Endothelial cell of umbilical vein (primary cell): ENCODE results near the gene CTSW. TPM values are rescaled to one million over a fixed set of nuclear protein-coding genes. Genes with fewer than 3 reads are reported as not detected.

Source experiments
- BruUV-seq: library from RNA; stranded (reverse); fragments of 400-500 nt; replicated peaks from 2 replicates; lab custom pipeline; 2021; lab: Mats Ljungman, UMichigan
- CTCF ChIA-PET: fragments of 300-600, 350-600 bp; sonication (Branson Sonifier 250); formaldehyde crosslinking; loops from one replicate; lab custom pipeline; 2021; ENCODE audit warnings: antibody characterized with exemption, inconsistent platforms; lab: Charles Lee
- POLR2A ChIA-PET: fragments of 300-600, 350-600 bp; sonication (Branson Sonifier 250); formaldehyde crosslinking; loops from one replicate; lab custom pipeline; 2021; ENCODE audit warnings: antibody characterized with exemption, inconsistent platforms; lab: Charles Lee
- DNase-seq: peaks from one replicate; pipeline ENCODE4 v3.0.0-alpha.2; 2011; ENCODE audit warnings: low read depth, low spot score
- FAIRE-seq: peaks from 2 replicates; lab custom pipeline; 2011; peaks lifted over from hg19 to GRCh38; lab: Jason Lieb, UNC
- H2AFZ ChIP-seq: 2 replicates; pipeline ENCODE4 v1.6.0; 2012; ENCODE audit warnings: low read depth, low read length, control low read depth, inconsistent platforms
- H3K27ac ChIP-seq: 2 replicates; pipeline ENCODE4 v1.5.1; 2011; ENCODE audit warnings: low read depth, mild to moderate bottlenecking, control low read depth, low read length, moderate library complexity; ENCODE audit not compliant: insufficient read depth
- H3K27me3 ChIP-seq, 2 experiments: 2 replicates each; pipeline versions ENCODE4 v1.6.0 to v1.6.1; 2011; ENCODE audit warnings: low read length in 2 of 2, mixed read lengths in 1 of 2; ENCODE audit not compliant: control insufficient read depth in 2 of 2, insufficient read depth in 2 of 2
- H3K36me3 ChIP-seq, 2 experiments: 2 replicates in 1 of 2; 3 replicates in 1 of 2; pipeline ENCODE4 v1.5.1; 2011; ENCODE audit warnings: low read length in 2 of 2, mild to moderate bottlenecking in 1 of 2, moderate library complexity in 1 of 2; ENCODE audit not compliant: control insufficient read depth in 2 of 2, insufficient read depth in 2 of 2; ENCODE audit errors: extremely low read depth in 1 of 2
- H3K4me1 ChIP-seq: 3 replicates; pipeline ENCODE4 v1.5.1; 2011; ENCODE audit warnings: mild to moderate bottlenecking, low read length; ENCODE audit not compliant: control insufficient read depth, insufficient read depth; ENCODE audit errors: extremely low read depth
- H3K4me2 ChIP-seq: 2 replicates; pipeline ENCODE4 v1.6.1; 2011; ENCODE audit warnings: low read length, control low read depth, mixed read lengths; ENCODE audit not compliant: insufficient read depth
- H3K4me3 ChIP-seq, 3 experiments: fragments of 200-600 bp in 1 of 3; sonication (generic), shearing (Covaris generic) in 1 of 3; replicated peaks in 1 of 3; 2 replicates each; pipeline ENCODE4 v1.5.1; 2011 to 2016; ENCODE audit warnings: control low read depth in 3 of 3, low read length in 3 of 3, mild to moderate bottlenecking in 2 of 3, inconsistent platforms in 1 of 3, low read depth in 1 of 3, moderate library complexity in 1 of 3; ENCODE audit not compliant: insufficient read depth in 1 of 3
- H3K79me2 ChIP-seq: 2 replicates; pipeline ENCODE4 v1.6.0; 2012; ENCODE audit warnings: low read length, inconsistent platforms; ENCODE audit not compliant: control insufficient read depth, insufficient read depth
- H3K9ac ChIP-seq: replicated peaks from 2 replicates; pipeline ENCODE3; 2011; ENCODE audit warnings: low read length, control low read depth; ENCODE audit not compliant: insufficient read depth; ENCODE audit errors: extremely low read depth
- H3K9me1 ChIP-seq: replicated peaks from 3 replicates; pipeline ENCODE4 v1.6.0; 2011; ENCODE audit warnings: mild to moderate bottlenecking, low read length; ENCODE audit not compliant: control insufficient read depth, insufficient read depth; ENCODE audit errors: extremely low read depth
- H3K9me3 ChIP-seq: replicated peaks from 2 replicates; pipeline ENCODE4 v1.5.1; 2012; ENCODE audit warnings: low read length, inconsistent platforms; ENCODE audit not compliant: control insufficient read depth, insufficient read depth
- H4K20me1 ChIP-seq: replicated peaks from 2 replicates; pipeline ENCODE3; 2011; ENCODE audit warnings: mild to moderate bottlenecking, low read length; ENCODE audit not compliant: control insufficient read depth, insufficient read depth; ENCODE audit errors: extremely low read depth
- CTCF ChIP-seq, 2 donors: IDR thresholded peaks; 1 replicate in 1 of 2; 2 replicates in 1 of 2; pipeline ENCODE4 v1.5.1; 2011; ENCODE audit warnings: low read length in 2 of 2, mild to moderate bottlenecking in 2 of 2, moderate library complexity in 2 of 2, control low read depth in 1 of 2, inconsistent platforms in 1 of 2, low read depth in 1 of 2; ENCODE audit not compliant: insufficient read depth in 1 of 2; ENCODE audit errors: extremely low read depth in 1 of 2
- EZH2 ChIP-seq: IDR thresholded peaks from 2 replicates; pipeline ENCODE4 v1.6.1; 2012; ENCODE audit warnings: borderline replicate concordance, low read depth, mild to moderate bottlenecking, moderate library complexity, low read length, inconsistent platforms; ENCODE audit not compliant: severe bottlenecking
- FOS ChIP-seq: IDR thresholded peaks from 2 replicates; pipeline ENCODE4 v1.6.1; 2011; ENCODE audit warnings: mild to moderate bottlenecking, low read length, moderate library complexity, borderline replicate concordance; ENCODE audit not compliant: insufficient read depth
- GATA2 ChIP-seq: IDR thresholded peaks from 2 replicates; pipeline ENCODE4 v1.7.0; 2011; ENCODE audit warnings: low read depth, mild to moderate bottlenecking, moderate library complexity, mixed read lengths, low read length; ENCODE audit not compliant: insufficient read length, insufficient read depth
- JUN ChIP-seq: IDR thresholded peaks from 2 replicates; pipeline ENCODE4 v1.6.1; 2011; ENCODE audit warnings: borderline replicate concordance, low read depth; ENCODE audit not compliant: insufficient read length, insufficient read depth
- MAX ChIP-seq: IDR thresholded peaks from 2 replicates; pipeline ENCODE4 v1.6.1; 2011; ENCODE audit not compliant: insufficient read depth, insufficient read length
- MYC ChIP-seq: IDR thresholded peaks from one replicate; pipeline ENCODE4 v1.6.1; 2011; ENCODE audit warnings: mild to moderate bottlenecking, low read depth, low read length
- POLR2A ChIP-seq: IDR thresholded peaks from 2 replicates; pipeline ENCODE4 v1.6.1; 2012; ENCODE audit warnings: low read depth, mild to moderate bottlenecking, control low read depth, low read length
- POLR2AphosphoS5 ChIP-seq: IDR thresholded peaks from 2 replicates; pipeline ENCODE4 v1.6.1; 2012; ENCODE audit warnings: low read depth, mild to moderate bottlenecking, control low read depth, low read length, moderate library complexity; ENCODE audit not compliant: insufficient read depth
- dilution Hi-C: fragments of 300-500 bp; cut with MboI; formaldehyde crosslinking; loops from one replicate; pipeline ENCODE4 v1.15.0; 2019; ENCODE audit warnings: low sequenced_read_pairs; ENCODE audit not compliant: extremely low pct_ligation_motif_present
- intact Hi-C: fragments of 100-400 bp; cut with micrococcal nuclease; formaldehyde crosslinking; loops from one replicate; pipeline ENCODE4 v1.10.0; 2022
- polyA plus RNA-seq, 4 experiments: library from polyadenylated mRNA; depleted of rRNA in 3 of 4; stranded (reverse) in 3 of 4; unstranded in 1 of 4; fragments of >200 nt; gene quantifications; 2 replicates each; pipeline versions ENCODE4 v1.2.1 to v1.2.3, GENCODE V29; 2011 to 2012; ENCODE audit warnings: missing spikeins in 1 of 4
- total RNA-seq: library from RNA; stranded (reverse); gene quantifications from 2 replicates; pipeline ENCODE4 v1.2.3, GENCODE V29; 2021

Gene CTSW
- total and polyA plus RNA-seq, 2 donors (not counting 3 experiments of a cell fraction or from before 2014, with no cell fraction given), result not detected

DNA sequence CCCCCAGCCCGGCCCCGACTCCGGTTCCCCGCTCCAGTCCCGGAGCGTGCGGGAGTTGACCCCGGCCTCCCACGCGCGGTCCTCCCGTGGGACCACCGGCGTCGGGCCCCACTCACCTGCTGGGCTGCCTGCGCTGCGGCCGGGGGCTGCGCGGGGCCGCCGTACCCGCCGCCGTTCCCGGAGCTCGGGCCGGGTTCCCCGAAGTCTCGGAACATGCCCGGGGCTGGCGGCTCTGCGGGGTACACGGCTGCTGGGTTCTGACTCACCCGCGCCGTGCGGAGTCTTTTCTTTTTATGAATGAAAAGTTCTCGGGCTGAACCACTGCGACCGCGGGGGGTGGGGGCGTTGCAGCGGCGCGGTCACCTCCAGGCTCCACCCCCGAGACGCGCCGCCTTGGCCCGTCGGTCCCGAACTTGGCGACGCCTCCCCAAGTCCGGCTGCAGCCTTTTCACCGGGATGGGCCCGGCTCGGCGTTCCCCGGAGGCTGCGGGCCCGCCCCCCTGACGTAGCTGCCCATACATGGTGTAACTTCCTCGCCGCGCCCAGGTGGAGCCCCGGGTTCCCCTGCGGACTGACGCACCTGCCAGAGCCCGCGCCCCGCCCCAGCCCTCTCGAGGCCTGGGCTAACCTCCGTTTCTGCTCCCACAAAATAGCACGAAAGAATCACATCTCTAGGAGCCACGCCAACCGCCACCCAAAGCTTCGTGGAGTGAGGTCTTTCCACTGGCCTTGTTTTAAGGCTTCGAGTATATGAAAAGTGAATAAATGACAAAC is 20.7 kb downstream of the CTSW start, which contains the start of gene FOSL1:
Gene FOSL1, minus strand, starts transcription at position 264 of the 774 bp plus-strand sequence. Its CDS starts 49 bp downstream, at position 215.
- ChIA-PET POLR2A (interaction anchor here (0.8 to 4.2 kb wide), 6 partner anchors 9 to 18 kb away, joined by 4 to 29 read pairs (median 6); partner anchors contain the start of genes CCDC85B and FIBP), CTCF (interaction anchor here (1.0 to 6.2 kb wide), 4 partner anchors 10 to 16 kb away, joined by 4 to 69 read pairs (median 15); partner anchors contain the start of genes CCDC85B and FIBP)
- Histone ChIP-seq H3K36me3 (peaks cover 5 to 6% of the 10 kb centered on the region in 2 experiments), H3K9ac (peak within 1 kb of the TSS; percentile 99), H3K9me1 (no peaks in the 10 kb centered on the region), H3K4me2 (peak within 1 kb of the TSS; percentile 56), H3K9me3 (no peaks in the 10 kb centered on the region), H3K27ac (peak within 1 kb of the TSS; percentile 87), H3K4me3 (peak within 1 kb of the TSS; percentile 58 to 79 (median 69)), H4K20me1 (no peaks in the 10 kb centered on the region), H2AFZ (peak within 1 kb of the TSS; percentile 7), H3K27me3 (no peaks in the 10 kb centered on the region), H3K4me1 (peaks cover 40% of the 10 kb centered on the region), H3K79me2 (peaks cover 47% of the 10 kb centered on the region)
- DNase-seq (peak; percentile 94), FAIRE-seq (peak; percentile 94)
- BruUV-seq, result no TSS peak
- dilution Hi-C loops (no loop called here), intact Hi-C loops (loop anchor here (1.0 kb wide), 1 partner anchor 15 kb away; no protein-coding TSS in a partner anchor)
- TF ChIP-seq GATA2, result no peak
- TF ChIP-seq POLR2AphosphoS5, result peak; percentile 100
- TF ChIP-seq FOS, result peak; percentile 82
- TF ChIP-seq POLR2A, result peak; percentile 99

DNA sequence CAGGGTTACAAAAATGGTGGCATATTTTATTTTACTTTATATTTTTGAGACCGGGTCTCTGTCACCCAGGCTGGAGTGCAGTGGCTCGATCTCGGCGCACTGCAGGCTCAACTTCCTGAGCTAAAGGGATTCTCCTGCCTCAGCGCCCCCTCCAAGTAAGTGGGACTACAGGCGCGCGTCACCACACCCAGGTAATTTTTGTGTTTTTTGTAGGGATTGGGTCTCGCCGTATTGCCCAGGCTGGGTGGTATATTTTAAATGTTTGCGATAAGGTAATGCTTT is 21.2 kb downstream of the CTSW start:
- ChIA-PET POLR2A (interaction anchor here (0.8 to 4.2 kb wide), 7 partner anchors 10 to 17 kb away, joined by 4 to 29 read pairs (median 6); partner anchors contain the start of genes CCDC85B and FIBP), CTCF (interaction anchor here (1.0 to 6.2 kb wide), 4 partner anchors 11 to 16 kb away, joined by 4 to 69 read pairs (median 15); partner anchors contain the start of genes CCDC85B and FIBP)
- Histone ChIP-seq H3K9ac (peak overlapping the region; percentile 48), H4K20me1 (no peaks in the 10 kb centered on the region), H3K27ac (peak overlapping the region; percentile 50), H3K9me1 (no peaks in the 10 kb centered on the region), H3K9me3 (no peaks in the 10 kb centered on the region), H2AFZ (no peak overlapping the region), H3K79me2 (peaks cover 41% of the 10 kb centered on the region), H3K36me3 (peaks cover 1 to 2% of the 10 kb centered on the region in 2 experiments), H3K27me3 (no peaks in the 10 kb centered on the region), H3K4me1 (peaks cover 34% of the 10 kb centered on the region), H3K4me2 (peak overlapping the region; percentile 56), H3K4me3 (no peak overlapping the region)
- DNase-seq (no peak), FAIRE-seq (no peak)
- TF ChIP-seq MYC (no peak), MAX (no peak), POLR2A (no peak), GATA2 (no peak), FOS (no peak), EZH2 (no peak), JUN (no peak), CTCF (IDR thresholded peaks at IDR 0.05; ENCODE audit: extremely low read depth in 1 of 2, insufficient read depth in 1 of 2, low read depth in 1 of 2, low read length in 2 of 2) (no peak), POLR2AphosphoS5 (no peak)
- intact Hi-C loops, result loop anchor here (1.0 kb wide), 1 partner anchor 14 kb away; no protein-coding TSS in a partner anchor
- BruUV-seq, result no TSS peak
- dilution Hi-C loops, result no loop called here
